B cell (primary cell): Measurements from ENCODE around the gene PITPNM1. TPM values are rescaled to one million over a fixed set of nuclear protein-coding genes. Genes with fewer than 3 reads are reported as not detected.
A peak's percentile ranks its signal among the peaks of the same experiment; 100 is the strongest.

ENCODE experiments used
- ATAC-seq: fragments of 200-7000 bp; cut with Tn5 transposase; one replicate; pipeline ENCODE4 v1.10.0; 2021; ENCODE audit warnings: low read depth, mild to moderate bottlenecking, moderate number of reproducible peaks, moderate library complexity
- CTCF ChIA-PET: fragments of 350-600 bp; sonication (Branson Sonifier 250); formaldehyde crosslinking; loops from one replicate; lab custom pipeline; 2021; ENCODE audit warnings: antibody characterized with exemption, inconsistent platforms; lab: Charles Lee
- POLR2A ChIA-PET: fragments of 350-600 bp; sonication (Branson Sonifier 250); formaldehyde crosslinking; loops from one replicate; lab custom pipeline; 2021; ENCODE audit warnings: antibody characterized with exemption; lab: Charles Lee
- DNase-seq: peaks from one replicate; pipeline ENCODE4 v3.0.0; 2013
- H2AFZ ChIP-seq: 2 replicates; pipeline ENCODE4 v1.6.1; 2012; ENCODE audit warnings: mild to moderate bottlenecking, low read depth, low read length; ENCODE audit not compliant: insufficient read depth, poor library complexity, severe bottlenecking
- H3K27ac ChIP-seq, 2 donors: 1 replicate in 1 of 2; 2 replicates in 1 of 2; pipeline ENCODE4 v1.5.1; 2012 to 2013; ENCODE audit warnings: low read length in 2 of 2, mild to moderate bottlenecking in 2 of 2, moderate library complexity in 1 of 2
- H3K27me3 ChIP-seq, 4 experiments: fragments of 200-600 bp in 1 of 4; sonication (generic) in 1 of 4; replicated peaks in 1 of 4; 1 replicate in 2 of 4; 2 replicates in 2 of 4; pipeline versions ENCODE4 v1.6.1 to v1.7.0; 2013 to 2016; ENCODE audit warnings: low read length in 3 of 4, mild to moderate bottlenecking in 2 of 4, mixed read lengths in 1 of 4, moderate library complexity in 1 of 4; ENCODE audit not compliant: insufficient read depth in 4 of 4, control insufficient read depth in 3 of 4; ENCODE audit errors: control extremely low read depth in 1 of 4
- H3K36me3 ChIP-seq, 2 experiments: replicated peaks in 1 of 2; 1 replicate in 1 of 2; 2 replicates in 1 of 2; pipeline versions ENCODE4 v1.6.1 to v1.7.1; 2013; ENCODE audit warnings: low read length in 1 of 2; ENCODE audit not compliant: insufficient read depth in 2 of 2, control insufficient read depth in 1 of 2; ENCODE audit errors: control extremely low read depth in 1 of 2, extremely low read depth in 1 of 2
- H3K4me1 ChIP-seq, 2 donors: fragments of 200-600 bp in 1 of 2; sonication (generic) in 1 of 2; 1 replicate in 1 of 2; 2 replicates in 1 of 2; pipeline versions ENCODE4 v1.5.1 to v1.6.1; 2013 to 2017; ENCODE audit warnings: low read length in 2 of 2; ENCODE audit not compliant: control insufficient read depth in 2 of 2, insufficient read depth in 2 of 2
- H3K4me2 ChIP-seq: replicated peaks from 2 replicates; pipeline ENCODE3; 2012; ENCODE audit warnings: mild to moderate bottlenecking, low read depth, low read length; ENCODE audit not compliant: poor library complexity, severe bottlenecking
- H3K4me3 ChIP-seq, 5 experiments: fragments of 200-600 bp in 1 of 5; sonication (generic) in 1 of 5; 1 replicate in 3 of 5; 2 replicates in 2 of 5; pipeline versions ENCODE4 v1.5.1 to v1.7.0; 2011 to 2016; ENCODE audit warnings: low read length in 4 of 5, mild to moderate bottlenecking in 4 of 5, low read depth in 2 of 5, control low read depth in 1 of 5, moderate library complexity in 1 of 5; ENCODE audit not compliant: insufficient read depth in 1 of 5; ENCODE audit errors: control extremely low read depth in 1 of 5, extremely low read depth in 1 of 5
- H3K79me2 ChIP-seq: fragments of 200-600 bp; sonication (generic); one replicate; pipeline ENCODE4 v1.6.0; 2016; ENCODE audit warnings: low read length; ENCODE audit not compliant: control insufficient read depth, insufficient read depth
- H3K9ac ChIP-seq: fragments of 200-600 bp; sonication (generic); 2 replicates; pipeline ENCODE4 v1.6.1; 2017; ENCODE audit warnings: mild to moderate bottlenecking, low read length, moderate library complexity
- H3K9me3 ChIP-seq, 3 donors: one replicate each; pipeline versions ENCODE4 v1.6.1 to v1.7.1; 2013; ENCODE audit warnings: low read length in 2 of 3; ENCODE audit not compliant: control insufficient read depth in 2 of 3, insufficient read depth in 1 of 3; ENCODE audit errors: control extremely low read depth in 1 of 3
- H4K20me1 ChIP-seq: 2 replicates; pipeline ENCODE4 v1.6.0; 2012; ENCODE audit warnings: mild to moderate bottlenecking, low read length; ENCODE audit not compliant: insufficient read depth, control insufficient read depth, poor library complexity, severe bottlenecking
- H3K27ac Mint-ChIP-seq: one replicate; pipeline ENCODE4 v1.8.0; 2021; ENCODE audit warnings: mixed read lengths
- H3K27me3 Mint-ChIP-seq: one replicate; pipeline ENCODE4 v1.8.0; 2021; ENCODE audit warnings: mixed read lengths
- H3K4me1 Mint-ChIP-seq: one replicate; pipeline ENCODE4 v1.8.0; 2021; ENCODE audit warnings: mixed read lengths
- H3K4me3 Mint-ChIP-seq: one replicate; pipeline ENCODE4 v1.8.0; 2021; ENCODE audit warnings: mixed read lengths
- H3K9me3 Mint-ChIP-seq: one replicate; pipeline ENCODE4 v1.8.0; 2022; ENCODE audit warnings: mixed read lengths; ENCODE audit not compliant: insufficient read depth
- EZH2 ChIP-seq: IDR thresholded peaks from 2 replicates; pipeline ENCODE4 v1.6.1; 2012; ENCODE audit warnings: borderline replicate concordance, low read depth, mild to moderate bottlenecking, moderate library complexity, low read length; ENCODE audit not compliant: insufficient read depth, poor library complexity, severe bottlenecking
- WGBS: methylation state at CpG from one replicate; pipeline ENCODE4 v1.1.5; 2013; ENCODE audit warnings: missing lambda C conversion rate; ENCODE audit not compliant: insufficient coverage; 5-methylcytosine and 5-hydroxymethylcytosine counted together
- intact Hi-C: fragments of 100-400 bp; cut with micrococcal nuclease; formaldehyde crosslinking; loops from one replicate; pipeline ENCODE4 v1.10.0; 2022
- polyA plus RNA-seq: library from polyadenylated mRNA; depleted of rRNA; stranded (reverse); fragments of >200 nt; gene quantifications from 2 replicates; pipeline ENCODE4 v1.2.3, GENCODE V29; 2012
- total RNA-seq, 2 donors: library from RNA; stranded (reverse); fragments of 120-200 nt in 1 of 2; gene quantifications; 1 replicate in 1 of 2; 2 replicates in 1 of 2; pipeline versions ENCODE4 v1.2.3 to v1.2.4, GENCODE V29; 2013 to 2022
- TF ChIP-seq, protein P1 (sequence below): fragments of 200-600 bp; IDR thresholded peaks from one replicate; pipeline ENCODE4 v1.8.0; 2022; ENCODE audit warnings: antibody characterized with exemption, mild to moderate bottlenecking

The PITPNM1 gene
- total and polyA plus RNA-seq, 2 donors (not counting 1 experiment from before 2014, with no cell fraction given), result 152 to 166 TPM

DNA sequence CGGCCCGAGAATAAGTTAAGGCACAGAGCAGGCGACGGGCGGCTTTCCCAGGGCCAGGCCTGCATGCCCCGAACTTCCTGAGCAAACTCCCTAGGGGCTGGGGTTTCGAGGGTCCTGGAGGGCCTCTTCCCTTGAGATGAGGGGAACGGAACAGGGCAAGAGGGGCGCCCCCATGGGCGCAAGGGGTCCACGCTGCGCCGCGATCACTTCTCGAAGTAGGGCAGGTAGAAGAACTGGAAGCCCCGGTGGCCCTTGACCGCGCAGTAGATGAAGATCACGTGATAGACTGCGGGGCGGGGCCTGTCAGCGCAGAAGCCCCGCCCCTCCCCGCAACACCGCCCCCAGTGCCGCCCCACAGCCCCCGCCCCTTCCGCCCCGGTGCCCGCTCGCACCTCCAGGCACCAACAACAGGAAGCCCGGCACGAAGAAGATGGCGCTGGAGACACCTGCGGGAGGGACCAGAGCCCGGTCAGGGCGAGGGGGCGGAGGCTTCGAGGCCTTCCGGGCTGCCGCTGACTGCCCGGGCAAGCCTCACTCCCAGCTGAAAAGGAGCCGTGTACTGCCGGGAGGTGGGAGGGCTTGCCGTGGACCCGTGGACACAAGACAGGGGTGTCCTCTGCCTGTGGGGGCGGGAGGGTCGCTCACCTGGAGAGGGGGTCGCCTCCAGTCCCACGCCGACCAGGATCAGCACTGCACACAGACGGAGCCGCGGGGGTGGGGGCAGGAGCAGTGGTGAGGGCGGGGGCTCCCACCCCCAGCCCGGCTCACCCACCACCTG lies 40.6 kb downstream of the PITPNM1 start:
- peak overlapping the region; percentile 83 for H2AFZ ChIP-seq
- H3K27me3 ChIP-seq, result no peaks in the 10 kb centered on the region
- H3K9ac ChIP-seq, result peak overlapping the region; percentile 91
- peaks cover 2 to 9% of the 10 kb centered on the region in 2 experiments for H3K36me3 ChIP-seq
- Mint-ChIP-seq H3K27ac (peak overlapping the region; percentile 97), H3K9me3 (no peaks in the 10 kb centered on the region), H3K4me3 (peak overlapping the region; percentile 89), H3K27me3 (no peaks in the 10 kb centered on the region), H3K4me1 (peaks cover 66% of the 10 kb centered on the region)
- ATAC-seq (peak; percentile 68), DNase-seq (peak; percentile 94)
- peaks cover 0 to 12% (median 0%) of the 10 kb centered on the region in 3 donors for H3K9me3 ChIP-seq
- TF ChIP-seq EZH2, result no peak
- TF ChIP-seq, protein P1, sequence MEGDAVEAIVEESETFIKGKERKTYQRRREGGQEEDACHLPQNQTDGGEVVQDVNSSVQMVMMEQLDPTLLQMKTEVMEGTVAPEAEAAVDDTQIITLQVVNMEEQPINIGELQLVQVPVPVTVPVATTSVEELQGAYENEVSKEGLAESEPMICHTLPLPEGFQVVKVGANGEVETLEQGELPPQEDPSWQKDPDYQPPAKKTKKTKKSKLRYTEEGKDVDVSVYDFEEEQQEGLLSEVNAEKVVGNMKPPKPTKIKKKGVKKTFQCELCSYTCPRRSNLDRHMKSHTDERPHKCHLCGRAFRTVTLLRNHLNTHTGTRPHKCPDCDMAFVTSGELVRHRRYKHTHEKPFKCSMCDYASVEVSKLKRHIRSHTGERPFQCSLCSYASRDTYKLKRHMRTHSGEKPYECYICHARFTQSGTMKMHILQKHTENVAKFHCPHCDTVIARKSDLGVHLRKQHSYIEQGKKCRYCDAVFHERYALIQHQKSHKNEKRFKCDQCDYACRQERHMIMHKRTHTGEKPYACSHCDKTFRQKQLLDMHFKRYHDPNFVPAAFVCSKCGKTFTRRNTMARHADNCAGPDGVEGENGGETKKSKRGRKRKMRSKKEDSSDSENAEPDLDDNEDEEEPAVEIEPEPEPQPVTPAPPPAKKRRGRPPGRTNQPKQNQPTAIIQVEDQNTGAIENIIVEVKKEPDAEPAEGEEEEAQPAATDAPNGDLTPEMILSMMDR, result no peak
- H3K4me2 ChIP-seq, result peak overlapping the region; percentile 97
- peak overlapping the region; percentile 70 to 78 (median 75) for H3K4me3 ChIP-seq
- peaks cover 10% of the 10 kb centered on the region for H4K20me1 ChIP-seq
- POLR2A ChIA-PET, result interaction anchor here (0.6 to 10.4 kb wide), 20 partner anchors 10 to 844 kb away, joined by 3 to 215 read pairs (median 6); partner anchors contain the start of genes AIP, CLCF1, CORO1B and PITPNM1
- H3K79me2 ChIP-seq, result peaks cover 57% of the 10 kb centered on the region
- intact Hi-C loops, result loop anchor here (1.0 kb wide), 6 partner anchors 18 to 61 kb away; partner anchors contain the start of genes CDK2AP2, PTPRCAP and RPS6KB2
- CTCF ChIA-PET, result interaction anchor here (0.6 to 1.8 kb wide), 7 partner anchors 18 to 164 kb away, joined by 3 to 9 read pairs (median 4); partner anchors contain the start of genes AIP, PPP1CA and PTPRCAP
- peak overlapping the region; percentile 82 to 94 for H3K27ac ChIP-seq
- peaks cover 53 to 89% of the 10 kb centered on the region in 2 donors for H3K4me1 ChIP-seq
- under 1% methylated on average over 48 of the region's 56 CpGs for WGBS
